ENCODE measurements around the gene CKAP4. TPM values are rescaled to one million over a fixed set of nuclear protein-coding genes. Genes with fewer than 3 reads are reported as not detected.

Gene CKAP4
- total and polyA plus RNA-seq, 7 donors: 7.6 to 24.4 (median 14.7) TPM

GRCh38 chr12:106238146-106238545 lies 9.7 kb downstream of the CKAP4 start:
- 84 to 86% (median 86%) methylated on average over 11 of the region's 11 CpGs for WGBS, 3 donors
- no peak for TF ChIP-seq CTCF (IDR thresholded peaks at IDR 0.05)
- peaks cover 3 to 41% of the 10 kb centered on the region in 2 donors for H3K36me3 ChIP-seq (ENCODE audit: insufficient read depth in 1 of 2, low read depth in 1 of 2)
- DNase-seq (no peak), ATAC-seq (peak in 2 of 4 donors; percentile 27 to 29)
- no peaks in the 10 kb centered on the region for H3K9me3 ChIP-seq
- no peaks in the 10 kb centered on the region for H3K27me3 ChIP-seq (ENCODE audit: insufficient read depth in 3 of 3, low read length in 2 of 3)
- H3K4me3 ChIP-seq: no peak overlapping the region
- no peaks in the 10 kb centered on the region for H3K4me1 ChIP-seq
- H3K27ac ChIP-seq: no peak overlapping the region
- intact Hi-C loops (cut with DNase I): no loop called here

- no peak for ATAC-seq
- 82 to 95% (median 89%) methylated on average over 1 of the region's 1 CpG for WGBS, 3 donors
Measured at GRCh38 chr12:106235770-106236169, 12.1 kb downstream of the CKAP4 start.

GRCh38 chr12:106234449-106234848 lies 13.4 kb downstream of the CKAP4 start:
- no peak overlapping the region for H3K27ac ChIP-seq
- H3K9me3 ChIP-seq: no peaks in the 10 kb centered on the region
- H3K4me3 ChIP-seq: no peak overlapping the region
- no peak for TF ChIP-seq CTCF (IDR thresholded peaks at IDR 0.05)
- no peak for ATAC-seq
- DNase-seq: no peak
- H3K27me3 ChIP-seq (ENCODE audit: insufficient read depth in 3 of 3, low read length in 2 of 3): no peaks in the 10 kb centered on the region
- 84 to 93% (median 87%) methylated on average over 3 of the region's 3 CpGs for WGBS, 3 donors
- H3K36me3 ChIP-seq (ENCODE audit: insufficient read depth in 1 of 2, low read depth in 1 of 2): peaks cover 3 to 17% of the 10 kb centered on the region in 2 donors
- H3K4me1 ChIP-seq: no peaks in the 10 kb centered on the region
- intact Hi-C loops (cut with DNase I): no loop called here

More at GRCh38 chr12:106235770-106236169, 12.1 kb downstream of the CKAP4 start:
- intact Hi-C loops (cut with DNase I): no loop called here
- no peak for TF ChIP-seq CTCF (IDR thresholded peaks at IDR 0.05)
- H3K27me3 ChIP-seq (ENCODE audit: insufficient read depth in 3 of 3, low read length in 2 of 3): no peaks in the 10 kb centered on the region
- DNase-seq: no peak
- H3K9me3 ChIP-seq: no peaks in the 10 kb centered on the region
- H3K36me3 ChIP-seq (ENCODE audit: insufficient read depth in 1 of 2, low read depth in 1 of 2): peaks cover 3 to 30% of the 10 kb centered on the region in 2 donors
- H3K27ac ChIP-seq: no peak overlapping the region
- no peak overlapping the region for H3K4me3 ChIP-seq
- H3K4me1 ChIP-seq: no peaks in the 10 kb centered on the region

- ATAC-seq: no peak
- intact Hi-C loops (cut with DNase I): no loop called here
- Histone ChIP-seq H3K27ac (no peak overlapping the region), H3K36me3 (ENCODE audit: insufficient read depth in 1 of 2, low read depth in 1 of 2) (peaks cover 0 to 2% of the 10 kb centered on the region in 2 donors), H3K4me1 (no peaks in the 10 kb centered on the region), H3K27me3 (ENCODE audit: insufficient read depth in 3 of 3, low read length in 2 of 3) (no peaks in the 10 kb centered on the region), H3K9me3 (no peaks in the 10 kb centered on the region), H3K4me3 (no peak overlapping the region)
- 92 to 95% (median 94%) methylated on average over 23 to 26 of the region's 26 CpGs for WGBS, 3 donors
- DNase-seq: no peak
- no peak for TF ChIP-seq CTCF (IDR thresholded peaks at IDR 0.05)
Measured at GRCh38 chr12:106233011-106233410, 14.8 kb downstream of the CKAP4 start.

GRCh38 chr12:106229036-106229591 lies 18.7 kb downstream of the CKAP4 start:
- DNase-seq: no peak
- Histone ChIP-seq H3K27me3 (ENCODE audit: insufficient read depth in 3 of 3, low read length in 2 of 3) (no peaks in the 10 kb centered on the region), H3K4me3 (no peak overlapping the region), H3K4me1 (no peaks in the 10 kb centered on the region), H3K27ac (no peak overlapping the region), H3K9me3 (no peaks in the 10 kb centered on the region), H3K36me3 (ENCODE audit: insufficient read depth in 1 of 2, low read depth in 1 of 2) (no peaks in the 10 kb centered on the region)
- WGBS, 3 donors: 71 to 86% (median 82%) methylated on average over 12 of the region's 12 CpGs
- no peak for ATAC-seq
- intact Hi-C loops (cut with DNase I): loop anchor here in 1 of 2 donors (5.0 kb wide), 1 partner anchor 118 kb away; no protein-coding TSS in a partner anchor
- TF ChIP-seq CTCF (IDR thresholded peaks at IDR 0.05): no peak
